Nephron progenitor cell (in vitro differentiated cells): ENCODE results near the gene AFF1.

ENCODE experiments used
- DNase-seq: peaks from one replicate; pipeline ENCODE4 v3.0.0; 2021
- H3K27ac Mint-ChIP-seq: 2 replicates; pipeline ENCODE4 v1.8.0; 2021; ENCODE audit warnings: mild to moderate bottlenecking, moderate library complexity, mixed read lengths
- H3K27me3 Mint-ChIP-seq: 2 replicates; pipeline ENCODE4 v1.8.0; 2021; ENCODE audit warnings: mild to moderate bottlenecking, low read depth, mixed read lengths; ENCODE audit not compliant: poor library complexity
- H3K36me3 Mint-ChIP-seq: 2 replicates; pipeline ENCODE4 v1.8.0; 2021; ENCODE audit warnings: low read depth, mixed read lengths
- H3K4me1 Mint-ChIP-seq: 2 replicates; pipeline ENCODE4 v1.8.0; 2021; ENCODE audit warnings: mixed read lengths
- H3K4me3 Mint-ChIP-seq: 2 replicates; pipeline ENCODE4 v1.8.0; 2021; ENCODE audit warnings: mild to moderate bottlenecking, moderate library complexity, mixed read lengths
- H3K9me3 Mint-ChIP-seq: 2 replicates; pipeline ENCODE4 v1.8.0; 2021; ENCODE audit warnings: mild to moderate bottlenecking, moderate library complexity, mixed read lengths
- TF ChIP-seq, protein P1 (sequence below): fragments of 200-600 bp; sonication (generic); IDR thresholded peaks from 2 replicates; pipeline ENCODE4 v1.5.0; 2021; ENCODE audit warnings: antibody characterized with exemption

AFF1 gene

DNA sequence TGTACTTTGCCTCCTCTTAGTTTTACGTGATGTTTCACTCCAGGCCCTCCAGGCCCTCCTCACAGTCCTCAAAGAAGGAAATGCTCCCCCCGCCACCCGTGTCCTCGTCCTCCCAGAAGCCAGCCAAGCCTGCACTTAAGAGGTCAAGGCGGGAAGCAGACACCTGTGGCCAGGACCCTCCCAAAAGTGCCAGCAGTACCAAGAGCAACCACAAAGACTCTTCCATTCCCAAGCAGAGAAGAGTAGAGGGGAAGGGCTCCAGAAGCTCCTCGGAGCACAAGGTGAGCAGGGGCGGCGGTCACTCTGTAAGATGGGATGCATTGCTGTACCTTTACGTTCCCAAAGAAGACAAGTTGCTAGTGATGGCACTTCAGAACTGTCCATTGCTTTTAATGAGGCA lies 191.2 kb downstream of the AFF1 start:
- Mint-ChIP-seq H3K36me3 (peaks cover 82% of the 10 kb centered on the region), H3K27me3 (no peaks in the 10 kb centered on the region), H3K4me1 (peaks cover 51% of the 10 kb centered on the region), H3K9me3 (peaks cover 4% of the 10 kb centered on the region), H3K27ac (no peak overlapping the region), H3K4me3 (no peak overlapping the region)
- DNase-seq = no peak
- TF ChIP-seq, protein P1, sequence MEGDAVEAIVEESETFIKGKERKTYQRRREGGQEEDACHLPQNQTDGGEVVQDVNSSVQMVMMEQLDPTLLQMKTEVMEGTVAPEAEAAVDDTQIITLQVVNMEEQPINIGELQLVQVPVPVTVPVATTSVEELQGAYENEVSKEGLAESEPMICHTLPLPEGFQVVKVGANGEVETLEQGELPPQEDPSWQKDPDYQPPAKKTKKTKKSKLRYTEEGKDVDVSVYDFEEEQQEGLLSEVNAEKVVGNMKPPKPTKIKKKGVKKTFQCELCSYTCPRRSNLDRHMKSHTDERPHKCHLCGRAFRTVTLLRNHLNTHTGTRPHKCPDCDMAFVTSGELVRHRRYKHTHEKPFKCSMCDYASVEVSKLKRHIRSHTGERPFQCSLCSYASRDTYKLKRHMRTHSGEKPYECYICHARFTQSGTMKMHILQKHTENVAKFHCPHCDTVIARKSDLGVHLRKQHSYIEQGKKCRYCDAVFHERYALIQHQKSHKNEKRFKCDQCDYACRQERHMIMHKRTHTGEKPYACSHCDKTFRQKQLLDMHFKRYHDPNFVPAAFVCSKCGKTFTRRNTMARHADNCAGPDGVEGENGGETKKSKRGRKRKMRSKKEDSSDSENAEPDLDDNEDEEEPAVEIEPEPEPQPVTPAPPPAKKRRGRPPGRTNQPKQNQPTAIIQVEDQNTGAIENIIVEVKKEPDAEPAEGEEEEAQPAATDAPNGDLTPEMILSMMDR = no peak

DNA sequence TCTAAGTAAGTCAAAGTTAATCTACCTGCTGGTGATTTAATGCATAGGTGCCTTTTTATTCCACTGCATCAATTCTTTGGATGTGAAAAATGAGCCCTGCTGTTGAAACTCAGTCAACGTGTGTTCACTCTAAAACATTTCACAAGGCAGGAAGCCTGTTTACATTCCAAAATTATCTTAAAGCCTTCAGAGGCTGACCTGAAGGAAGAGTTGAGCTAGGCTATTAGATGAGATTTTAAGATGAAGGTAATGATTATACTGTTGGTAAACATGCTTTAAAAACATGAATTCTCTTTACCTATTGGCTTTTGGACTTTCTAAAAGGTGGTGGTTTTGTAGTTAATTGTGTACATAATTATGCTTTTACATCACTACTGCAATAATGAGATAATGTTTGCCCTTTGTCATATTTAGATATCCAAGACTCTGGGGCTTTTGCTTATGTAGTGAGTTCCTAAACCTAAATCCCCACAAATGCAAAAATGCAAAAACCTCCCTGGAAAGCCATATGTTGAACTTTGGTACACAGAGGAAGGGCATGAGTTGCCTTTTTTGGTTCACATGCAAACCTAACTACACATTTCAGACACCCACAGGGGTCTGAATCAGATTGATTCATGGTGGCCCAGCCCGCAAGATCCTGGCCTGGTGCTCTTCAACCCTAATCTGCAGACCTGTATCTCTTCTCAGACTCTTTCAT lies 193.3 kb downstream of the AFF1 start:
- peaks cover 34% of the 10 kb centered on the region for H3K4me1 Mint-ChIP-seq
- no peaks in the 10 kb centered on the region for H3K27me3 Mint-ChIP-seq
- peak overlapping the region; percentile 62 for H3K27ac Mint-ChIP-seq
- H3K9me3 Mint-ChIP-seq = peaks cover 4% of the 10 kb centered on the region
- DNase-seq = no peak
- no peak overlapping the region for H3K4me3 Mint-ChIP-seq
- peaks cover 95% of the 10 kb centered on the region for H3K36me3 Mint-ChIP-seq
- TF ChIP-seq, protein P1 = no peak

DNA sequence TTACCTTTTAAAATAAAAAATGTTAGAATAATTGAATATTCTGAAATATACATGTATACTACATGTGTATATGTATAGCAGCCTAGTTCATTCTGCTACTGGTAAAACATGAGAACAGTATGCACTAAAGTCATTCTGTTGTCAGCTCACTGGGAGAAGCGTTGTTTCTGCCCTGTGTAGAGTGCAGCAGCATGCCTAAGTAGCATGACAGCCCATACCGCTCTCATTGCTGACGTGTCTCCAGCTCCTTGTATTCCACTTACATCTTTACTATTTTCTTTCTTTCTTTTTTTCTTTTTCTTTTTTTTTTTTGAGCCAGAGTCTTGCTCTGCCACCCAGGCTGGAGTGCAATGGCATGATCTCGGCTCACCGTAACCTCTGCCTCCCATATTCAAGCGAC lies 194.9 kb downstream of the AFF1 start:
- no peak overlapping the region for H3K4me3 Mint-ChIP-seq
- peaks cover 4% of the 10 kb centered on the region for H3K9me3 Mint-ChIP-seq
- TF ChIP-seq, protein P1 = no peak
- H3K36me3 Mint-ChIP-seq = peaks cover 95% of the 10 kb centered on the region
- H3K4me1 Mint-ChIP-seq = peaks cover 18% of the 10 kb centered on the region
- peaks cover 2% of the 10 kb centered on the region for H3K27me3 Mint-ChIP-seq
- no peak for DNase-seq
- no peak overlapping the region for H3K27ac Mint-ChIP-seq

DNA sequence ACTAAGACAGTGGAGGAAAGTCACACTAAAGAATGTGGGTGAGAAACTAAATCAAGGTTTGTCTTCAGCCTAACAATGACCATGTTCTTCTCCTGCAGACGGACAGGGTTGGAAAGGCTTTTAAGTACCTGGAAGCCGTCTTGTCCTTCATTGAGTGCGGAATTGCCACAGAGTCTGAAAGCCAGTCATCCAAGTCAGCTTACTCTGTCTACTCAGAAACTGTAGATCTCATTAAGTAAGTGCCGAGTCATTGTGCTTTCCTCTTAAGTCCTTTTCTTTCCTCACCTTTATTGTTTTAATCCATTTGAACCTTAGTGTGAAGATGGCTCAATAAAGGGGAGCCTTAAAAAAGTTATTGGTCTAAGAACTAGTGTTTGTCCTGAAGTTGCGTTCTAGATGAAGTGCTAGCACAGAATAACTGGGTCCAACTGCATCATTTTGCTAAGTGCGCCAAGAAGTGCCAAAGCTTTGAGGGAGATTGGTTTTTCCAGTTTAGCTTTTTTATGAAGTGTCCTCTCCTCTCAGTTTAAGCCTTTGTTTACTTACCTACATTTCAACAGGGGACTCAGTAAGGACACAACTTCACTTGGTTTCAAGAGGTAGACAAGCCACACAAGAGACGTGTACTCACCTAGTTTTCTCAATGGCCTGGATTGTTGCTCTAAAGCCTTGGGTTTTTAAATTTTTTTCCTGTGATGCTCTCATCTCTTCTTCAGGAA lies 196.3 kb downstream of the AFF1 start:
- Mint-ChIP-seq H3K4me3 (no peak overlapping the region), H3K27ac (no peak overlapping the region), H3K27me3 (peaks cover 2% of the 10 kb centered on the region), H3K36me3 (peaks cover 95% of the 10 kb centered on the region), H3K9me3 (no peaks in the 10 kb centered on the region), H3K4me1 (peaks cover 9% of the 10 kb centered on the region)
- TF ChIP-seq, protein P1 = no peak
- no peak for DNase-seq

DNA sequence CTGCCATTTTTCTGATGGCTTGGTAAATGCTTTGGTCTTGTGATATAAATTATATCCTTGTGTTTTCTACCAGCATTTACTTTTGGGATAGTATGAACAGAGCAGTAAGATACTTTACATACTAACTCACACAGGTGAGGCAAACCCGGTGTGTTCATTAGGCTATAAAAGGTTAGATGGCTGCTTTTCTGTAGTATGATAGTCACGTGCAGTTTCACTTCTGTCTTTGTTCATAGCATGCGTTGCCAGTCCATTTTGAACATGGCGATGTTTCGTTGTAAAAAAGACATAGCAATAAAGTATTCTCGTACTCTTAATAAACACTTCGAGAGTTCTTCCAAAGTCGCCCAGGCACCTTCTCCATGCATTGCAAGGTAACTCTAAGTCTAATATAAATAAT lies 197.2 kb downstream of the AFF1 start:
- H3K27me3 Mint-ChIP-seq = peaks cover 2% of the 10 kb centered on the region
- peaks cover 92% of the 10 kb centered on the region for H3K36me3 Mint-ChIP-seq

More for the DNA sequence above, 197.2 kb downstream of the AFF1 start:
- Mint-ChIP-seq H3K4me3 (no peak overlapping the region), H3K27ac (no peak overlapping the region), H3K9me3 (no peaks in the 10 kb centered on the region), H3K4me1 (peaks cover 4% of the 10 kb centered on the region)
- no peak for DNase-seq
- TF ChIP-seq, protein P1 = no peak
